ENCODE data around the gene MLH3. TPM values are rescaled to one million over a fixed set of nuclear protein-coding genes. Genes with fewer than 3 reads are reported as not detected.

Gene MLH3
- total RNA-seq, 1 donor from 2014 or later = 17.2 TPM

- H3K4me3 Mint-ChIP-seq (ENCODE audit: unreplicated experiment) = no peak overlapping the region
- peaks cover 1% of the 10 kb centered on the region for H3K36me3 Mint-ChIP-seq (ENCODE audit: low read depth, unreplicated experiment)
- H3K4me1 Mint-ChIP-seq (ENCODE audit: unreplicated experiment) = no peaks in the 10 kb centered on the region
- DNase-seq (ENCODE audit: low spot score) = no peak
- no peaks in the 10 kb centered on the region for H3K9me3 Mint-ChIP-seq (ENCODE audit: unreplicated experiment)
- no peak overlapping the region for H3K27ac Mint-ChIP-seq (ENCODE audit: unreplicated experiment)
- TF ChIP-seq CTCF (IDR thresholded peaks at IDR 0.05; ENCODE audit: unreplicated experiment) = no peak
- no peaks in the 10 kb centered on the region for H3K27me3 Mint-ChIP-seq (ENCODE audit: unreplicated experiment)
Measured at GRCh38 chr14:75042035-75042434, 9.2 kb downstream of the MLH3 start.

- Mint-ChIP-seq H3K4me1 (ENCODE audit: unreplicated experiment) (no peaks in the 10 kb centered on the region), H3K36me3 (ENCODE audit: low read depth, unreplicated experiment) (peaks cover 6% of the 10 kb centered on the region), H3K27ac (ENCODE audit: unreplicated experiment) (no peak overlapping the region), H3K27me3 (ENCODE audit: unreplicated experiment) (no peaks in the 10 kb centered on the region), H3K9me3 (ENCODE audit: unreplicated experiment) (no peaks in the 10 kb centered on the region), H3K4me3 (ENCODE audit: unreplicated experiment) (no peak overlapping the region)
- DNase-seq (ENCODE audit: low spot score) = no peak
- TF ChIP-seq CTCF (IDR thresholded peaks at IDR 0.05; ENCODE audit: unreplicated experiment) = no peak
Measured at GRCh38 chr14:75041613-75042012, 9.7 kb downstream of the MLH3 start.

- Mint-ChIP-seq H3K4me1 (ENCODE audit: unreplicated experiment) (no peaks in the 10 kb centered on the region), H3K4me3 (ENCODE audit: unreplicated experiment) (no peak overlapping the region), H3K27me3 (ENCODE audit: unreplicated experiment) (no peaks in the 10 kb centered on the region), H3K36me3 (ENCODE audit: low read depth, unreplicated experiment) (peaks cover 7% of the 10 kb centered on the region), H3K27ac (ENCODE audit: unreplicated experiment) (no peak overlapping the region), H3K9me3 (ENCODE audit: unreplicated experiment) (no peaks in the 10 kb centered on the region)
- no peak for DNase-seq (ENCODE audit: low spot score)
- TF ChIP-seq CTCF (IDR thresholded peaks at IDR 0.05; ENCODE audit: unreplicated experiment) = no peak
Measured at GRCh38 chr14:75040959-75041358, 10.3 kb downstream of the MLH3 start.

- Mint-ChIP-seq H3K4me3 (ENCODE audit: unreplicated experiment) (no peak overlapping the region), H3K9me3 (ENCODE audit: unreplicated experiment) (no peaks in the 10 kb centered on the region), H3K4me1 (ENCODE audit: unreplicated experiment) (no peaks in the 10 kb centered on the region), H3K27me3 (ENCODE audit: unreplicated experiment) (no peaks in the 10 kb centered on the region), H3K36me3 (ENCODE audit: low read depth, unreplicated experiment) (peaks cover 7% of the 10 kb centered on the region), H3K27ac (ENCODE audit: unreplicated experiment) (no peak overlapping the region)
- no peak for DNase-seq (ENCODE audit: low spot score)
- no peak for TF ChIP-seq CTCF (IDR thresholded peaks at IDR 0.05; ENCODE audit: unreplicated experiment)
Measured at GRCh38 chr14:75040507-75040906, 10.8 kb downstream of the MLH3 start.

- H3K27me3 Mint-ChIP-seq (ENCODE audit: unreplicated experiment) = no peaks in the 10 kb centered on the region
- no peak for TF ChIP-seq CTCF (IDR thresholded peaks at IDR 0.05; ENCODE audit: unreplicated experiment)
- H3K27ac Mint-ChIP-seq (ENCODE audit: unreplicated experiment) = no peak overlapping the region
- DNase-seq (ENCODE audit: low spot score) = no peak
- H3K4me1 Mint-ChIP-seq (ENCODE audit: unreplicated experiment) = no peaks in the 10 kb centered on the region
- peaks cover 12% of the 10 kb centered on the region for H3K36me3 Mint-ChIP-seq (ENCODE audit: low read depth, unreplicated experiment)
- H3K4me3 Mint-ChIP-seq (ENCODE audit: unreplicated experiment) = no peak overlapping the region
- H3K9me3 Mint-ChIP-seq (ENCODE audit: unreplicated experiment) = no peaks in the 10 kb centered on the region
Measured at GRCh38 chr14:75032939-75033338, 18.3 kb downstream of the MLH3 start.
